Right renal pelvis (tissue), 4 donors: ENCODE results near the gene CDC42EP1. TPM values are rescaled to one million over a fixed set of nuclear protein-coding genes. Genes with fewer than 3 reads are reported as not detected.
"Not testable (repeated sequence)": the region's sequence is repeated elsewhere in the genome, so short reads cannot be mapped to it uniquely, and the experiment has no call there.

Experiments used
- DNase-seq, 4 donors: peaks; one replicate each; pipeline ENCODE4 v3.0.0-alpha.2; 2013; ENCODE audit warnings: low read depth in 4 of 4, low spot score in 3 of 4, missing footprints in 1 of 4
- polyA plus RNA-seq, 4 donors: library from polyadenylated mRNA; unstranded; fragments of 120-200 nt; gene quantifications; one replicate each; pipeline ENCODE4 v1.2.1, GENCODE V29; 2013; ENCODE audit not compliant: insufficient read length in 4 of 4

CDC42EP1 gene
- polyA plus RNA-seq, 4 donors, result 44.6 to 59.2 (median 51.2) TPM

- DNase-seq, result no peak
Measured at GRCh38 chr22:37571992-37572373, 11.7 kb downstream of the CDC42EP1 start.

GRCh38 chr22:37575490-37576003, 15.3 kb downstream of the CDC42EP1 start:
- no peak for DNase-seq

- no peak for DNase-seq
Measured at GRCh38 chr22:37578002-37578401, 17.7 kb downstream of the CDC42EP1 start.

GRCh38 chr22:37581504-37581903, 21.2 kb downstream of the CDC42EP1 start:
- no peak for DNase-seq

GRCh38 chr22:37582526-37582925, 22.2 kb downstream of the CDC42EP1 start:
- no peak for DNase-seq

- no peak for DNase-seq
Measured at GRCh38 chr22:37588546-37589215, 28.4 kb downstream of the CDC42EP1 start.

- no peak for DNase-seq
Measured at GRCh38 chr22:37589636-37590035, 29.4 kb downstream of the CDC42EP1 start.

- not testable (repeated sequence) for DNase-seq
Measured at GRCh38 chr22:37591081-37591480, 30.8 kb downstream of the CDC42EP1 start.

- no peak for DNase-seq
Measured at GRCh38 chr22:37591823-37592404, 31.6 kb downstream of the CDC42EP1 start.

- DNase-seq, result no peak
Measured at GRCh38 chr22:37594237-37594636, 34.0 kb downstream of the CDC42EP1 start.

- no peak for DNase-seq
Measured at GRCh38 chr22:37599153-37599552, 38.9 kb downstream of the CDC42EP1 start.

GRCh38 chr22:37601203-37601539, 40.9 kb downstream of the CDC42EP1 start:
- DNase-seq, result no peak

GRCh38 chr22:37601540-37602442, 41.5 kb downstream of the CDC42EP1 start:
- DNase-seq, result peak in 1 of 4 donors; percentile 62

- not testable (repeated sequence) for DNase-seq
Measured at GRCh38 chr22:37602546-37603277, 42.4 kb downstream of the CDC42EP1 start.

GRCh38 chr22:37604074-37604473, 43.8 kb downstream of the CDC42EP1 start:
- no peak for DNase-seq

GRCh38 chr22:37604875-37605274, 44.6 kb downstream of the CDC42EP1 start:
- no peak for DNase-seq

GRCh38 chr22:37607010-37607934, 47.0 kb downstream of the CDC42EP1 start:
- DNase-seq, result peak; percentile 79 to 88 (median 82)

GRCh38 chr22:37607935-37608476, 47.7 kb downstream of the CDC42EP1 start:
- DNase-seq, result no peak
